ENCODE data around the gene TEX50. TPM values are rescaled to one million over a fixed set of nuclear protein-coding genes. Genes with fewer than 3 reads are reported as not detected.

The TEX50 gene
- total and polyA plus RNA-seq, 12 donors = not detected

DNA sequence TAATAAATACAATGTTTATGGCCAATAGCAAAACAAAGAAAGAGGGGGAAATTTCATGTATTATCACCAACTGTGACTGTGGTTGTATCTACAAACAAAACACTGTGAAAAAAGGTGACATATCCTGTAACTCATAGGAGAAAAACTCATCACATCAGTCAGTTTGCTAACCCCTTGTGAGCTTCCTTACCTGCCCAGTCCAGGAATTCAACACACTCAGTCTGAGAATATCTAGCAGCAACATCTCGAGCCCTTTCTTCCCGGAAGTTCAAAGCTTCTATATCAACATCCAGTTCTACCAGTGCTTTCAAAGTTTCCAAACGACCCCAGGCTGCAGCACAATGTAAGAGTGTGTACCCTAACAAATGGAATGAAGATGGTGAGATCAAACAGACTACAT, 11.5 kb downstream of the TEX50 start:
- Histone ChIP-seq H3K36me3 (no peaks in the 10 kb centered on the region), H3K27me3 (no peaks in the 10 kb centered on the region), H3K4me3 (no peak overlapping the region), H3K27ac (no peak overlapping the region), H3K4me1 (no peaks in the 10 kb centered on the region), H3K9me3 (peaks cover 0 to 9% (median 0%) of the 10 kb centered on the region in 11 donors)
- no peak for TF ChIP-seq CTCF (IDR thresholded peaks at IDR 0.05)
- WGBS, 2 donors = 60 to 70% methylated on average over 3 of the region's 3 CpGs
- intact Hi-C loops (cut with DNase I) = no loop called here
- ATAC-seq (no peak), DNase-seq (no peak)

GRCh38 chr1:173648880-173649605, 13.9 kb downstream of the TEX50 start:
- H3K4me1 ChIP-seq = no peaks in the 10 kb centered on the region
- DNase-seq (no peak), ATAC-seq (no peak)
- no peaks in the 10 kb centered on the region for H3K27me3 ChIP-seq
- H3K9me3 ChIP-seq = peaks cover 0 to 20% (median 0%) of the 10 kb centered on the region in 11 donors
- intact Hi-C loops (cut with DNase I) = no loop called here
- no peak for TF ChIP-seq CTCF (IDR thresholded peaks at IDR 0.05)
- H3K4me3 ChIP-seq = no peak overlapping the region
- no peaks in the 10 kb centered on the region for H3K36me3 ChIP-seq
- no peak overlapping the region for H3K27ac ChIP-seq

DNA sequence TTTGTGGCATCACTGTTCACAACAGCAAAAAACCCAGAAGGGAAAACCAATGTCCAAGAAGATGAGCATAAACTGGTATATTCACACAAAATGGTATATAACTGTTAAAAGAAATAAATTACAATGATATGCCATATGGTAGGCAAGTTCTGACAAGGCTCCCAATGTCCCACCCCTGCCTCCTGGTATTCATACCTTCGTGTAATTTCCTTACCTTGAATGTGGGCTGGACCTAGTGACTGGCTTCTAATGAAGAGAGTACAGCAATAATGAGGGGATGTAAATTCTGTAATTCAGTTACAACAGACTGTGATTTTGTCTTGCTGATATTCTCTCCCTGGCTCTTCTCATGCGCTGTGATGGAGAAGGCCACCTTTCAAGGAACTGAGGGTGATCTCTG, 25.2 kb downstream of the TEX50 start:
- Histone ChIP-seq H3K4me1 (no peaks in the 10 kb centered on the region), H3K4me3 (no peak overlapping the region), H3K27ac (no peak overlapping the region), H3K27me3 (no peaks in the 10 kb centered on the region), H3K36me3 (no peaks in the 10 kb centered on the region), H3K9me3 (peaks cover 0 to 11% (median 0%) of the 10 kb centered on the region in 11 donors)
- ATAC-seq (no peak), DNase-seq (no peak)
- TF ChIP-seq CTCF (IDR thresholded peaks at IDR 0.05) = no peak
- intact Hi-C loops (cut with DNase I) = no loop called here
- 91 to 95% methylated on average over 2 of the region's 2 CpGs for WGBS, 2 donors

GRCh38 chr1:173661271-173661670, 26.1 kb downstream of the TEX50 start:
- H3K27ac ChIP-seq = no peak overlapping the region
- no peaks in the 10 kb centered on the region for H3K36me3 ChIP-seq
- TF ChIP-seq CTCF (IDR thresholded peaks at IDR 0.05) = no peak
- intact Hi-C loops (cut with DNase I) = no loop called here
- no peaks in the 10 kb centered on the region for H3K4me1 ChIP-seq
- 93 to 97% methylated on average over 1 of the region's 1 CpG for WGBS, 2 donors
- no peak for DNase-seq
- no peak overlapping the region for H3K4me3 ChIP-seq
- H3K9me3 ChIP-seq = peaks cover 0 to 3% (median 0%) of the 10 kb centered on the region in 11 donors
- no peaks in the 10 kb centered on the region for H3K27me3 ChIP-seq
- ATAC-seq = no peak

All from heart right ventricle (tissue), 16 donors.